HEK293 (cell line): ENCODE results near the gene MATR3.

Experiments
- GLI2 ChIP-seq: fragments of 450-650 bp; formaldehyde crosslinking; IDR thresholded peaks from 2 replicates; pipeline ENCODE4; 2017; ENCODE audit warnings: missing biosample characterization, missing genetic modification characterization, low read depth, borderline replicate concordance
- GLIS2 ChIP-seq: fragments of 450-650 bp; formaldehyde crosslinking; IDR thresholded peaks from 2 replicates; pipeline ENCODE4 v1.5.1; 2016; ENCODE audit warnings: missing biosample characterization, missing genetic modification characterization
- KLF1 ChIP-seq: fragments of 450-650 bp; formaldehyde crosslinking; IDR thresholded peaks from 2 replicates; pipeline ENCODE4 v1.5.1; 2016; ENCODE audit warnings: missing biosample characterization, missing genetic modification characterization
- MYNN ChIP-seq: fragments of 450-650 bp; formaldehyde crosslinking; IDR thresholded peaks from 2 replicates; pipeline ENCODE4 v1.5.1; 2016; ENCODE audit warnings: missing biosample characterization, missing genetic modification characterization, borderline replicate concordance
- OSR2 ChIP-seq: fragments of 450-650 bp; formaldehyde crosslinking; IDR thresholded peaks from 2 replicates; pipeline ENCODE4 v1.5.1; 2016; ENCODE audit warnings: missing biosample characterization, missing genetic modification characterization
- PRDM1 ChIP-seq: fragments of 450-650 bp; formaldehyde crosslinking; IDR thresholded peaks from 2 replicates; pipeline ENCODE4; 2016; ENCODE audit warnings: missing biosample characterization, missing genetic modification characterization
- SP3 ChIP-seq: fragments of 450-650 bp; formaldehyde crosslinking; IDR thresholded peaks from 2 replicates; pipeline ENCODE4 v1.5.1; 2016; ENCODE audit warnings: missing biosample characterization, missing genetic modification characterization
- TRIM28 ChIP-seq: IDR thresholded peaks from 2 replicates; pipeline ENCODE4 v1.6.1; 2011; ENCODE audit warnings: low read length, control low read depth, borderline replicate concordance
- WT1 ChIP-seq: fragments of 450-650 bp; formaldehyde crosslinking; IDR thresholded peaks from 2 replicates; pipeline ENCODE4 v1.5.1; 2016; ENCODE audit warnings: missing biosample characterization, missing genetic modification characterization
- YY2 ChIP-seq: fragments of 450-650 bp; formaldehyde crosslinking; IDR thresholded peaks from 2 replicates; pipeline ENCODE4 v1.5.1; 2016; ENCODE audit warnings: missing biosample characterization, missing genetic modification characterization
- ZFP41 ChIP-seq: fragments of 450-650 bp; formaldehyde crosslinking; IDR thresholded peaks from 2 replicates; pipeline ENCODE4 v1.5.1; 2016; ENCODE audit warnings: missing biosample characterization, missing genetic modification characterization, borderline replicate concordance
- ZNF121 ChIP-seq: fragments of 450-650 bp; formaldehyde crosslinking; IDR thresholded peaks from 2 replicates; pipeline ENCODE4 v1.5.1; 2016; ENCODE audit warnings: missing biosample characterization, missing genetic modification characterization
- ZNF133 ChIP-seq: fragments of 450-650 bp; formaldehyde crosslinking; IDR thresholded peaks from 2 replicates; pipeline ENCODE4 v1.5.1; 2016; ENCODE audit warnings: missing biosample characterization, missing genetic modification characterization
- ZNF2 ChIP-seq: fragments of 450-650 bp; formaldehyde crosslinking; IDR thresholded peaks from 2 replicates; pipeline ENCODE4 v1.5.1; 2016; ENCODE audit warnings: missing biosample characterization, missing genetic modification characterization
- ZNF211 ChIP-seq: fragments of 450-650 bp; formaldehyde crosslinking; IDR thresholded peaks from 2 replicates; pipeline ENCODE4 v1.5.1; 2016; ENCODE audit warnings: low read depth, missing biosample characterization, missing genetic modification characterization
- ZNF324 ChIP-seq: fragments of 450-650 bp; formaldehyde crosslinking; IDR thresholded peaks from 2 replicates; pipeline ENCODE4 v1.5.1; 2016; ENCODE audit warnings: missing biosample characterization, missing genetic modification characterization
- ZNF354C ChIP-seq: fragments of 450-650 bp; formaldehyde crosslinking; IDR thresholded peaks from 2 replicates; pipeline ENCODE4 v1.5.1; 2016; ENCODE audit warnings: missing biosample characterization, missing genetic modification characterization, low read depth, borderline replicate concordance
- ZNF366 ChIP-seq: fragments of 450-650 bp; formaldehyde crosslinking; conservative IDR thresholded peaks from 2 replicates; pipeline ENCODE4 v1.5.1; 2016; ENCODE audit warnings: missing biosample characterization, missing genetic modification characterization
- ZNF521 ChIP-seq: fragments of 450-650 bp; formaldehyde crosslinking; IDR thresholded peaks from 2 replicates; pipeline ENCODE4 v1.5.1; 2017; ENCODE audit warnings: missing biosample characterization, mild to moderate bottlenecking, missing genetic modification characterization
- ZNF580 ChIP-seq: fragments of 450-650 bp; formaldehyde crosslinking; IDR thresholded peaks from 2 replicates; pipeline ENCODE4 v1.5.1; 2016; ENCODE audit warnings: missing biosample characterization, missing genetic modification characterization
- ZNF600 ChIP-seq: fragments of 450-650 bp; formaldehyde crosslinking; IDR thresholded peaks from 2 replicates; pipeline ENCODE4 v1.5.1; 2016; ENCODE audit warnings: missing biosample characterization, missing genetic modification characterization
- ZNF624 ChIP-seq: fragments of 450-650 bp; formaldehyde crosslinking; IDR thresholded peaks from 2 replicates; pipeline ENCODE4 v1.5.1; 2017; ENCODE audit warnings: missing biosample characterization, missing genetic modification characterization
- ZNF629 ChIP-seq: fragments of 450-650 bp; formaldehyde crosslinking; IDR thresholded peaks from 2 replicates; pipeline ENCODE4 v1.5.1; 2017; ENCODE audit warnings: missing biosample characterization, missing genetic modification characterization
- ZNF664 ChIP-seq: fragments of 450-650 bp; formaldehyde crosslinking; IDR thresholded peaks from 2 replicates; pipeline ENCODE4 v1.5.1; 2016; ENCODE audit warnings: missing biosample characterization, missing genetic modification characterization
- ZNF707 ChIP-seq: fragments of 450-650 bp; formaldehyde crosslinking; IDR thresholded peaks from 2 replicates; pipeline ENCODE4 v1.5.1; 2016; ENCODE audit warnings: missing biosample characterization, missing genetic modification characterization
- ZNF747 ChIP-seq: fragments of 450-650 bp; formaldehyde crosslinking; IDR thresholded peaks from 2 replicates; pipeline ENCODE4 v1.5.1; 2016; ENCODE audit warnings: missing biosample characterization, missing genetic modification characterization
- ZSCAN23 ChIP-seq: fragments of 450-650 bp; formaldehyde crosslinking; IDR thresholded peaks from 2 replicates; pipeline ENCODE4 v1.5.1; 2016; ENCODE audit warnings: missing biosample characterization, missing genetic modification characterization
- TF ChIP-seq, protein P1 (sequence below): fragments of 450-650 bp; formaldehyde crosslinking; IDR thresholded peaks from 2 replicates; pipeline ENCODE4 v1.5.1; 2016; ENCODE audit warnings: missing biosample characterization, missing genetic modification characterization, low read depth
- TF ChIP-seq, protein P2 (sequence below): fragments of 450-650 bp; formaldehyde crosslinking; IDR thresholded peaks from 2 replicates; pipeline ENCODE4 v1.5.1; 2016; ENCODE audit warnings: missing biosample characterization, missing genetic modification characterization, borderline replicate concordance
- TF ChIP-seq, protein P3 (sequence below): fragments of 450-650 bp; formaldehyde crosslinking; IDR thresholded peaks from 2 replicates; pipeline ENCODE4 v1.5.1; 2016; ENCODE audit warnings: missing biosample characterization, missing genetic modification characterization
- TF ChIP-seq, protein P4 (sequence below): fragments of 450-650 bp; formaldehyde crosslinking; conservative IDR thresholded peaks from 2 replicates; pipeline ENCODE4 v1.5.1; 2016; ENCODE audit warnings: low read depth, missing biosample characterization, missing genetic modification characterization

The MATR3 gene

GRCh38 chr5:139296862-139297326 is 3.4 kb downstream of the MATR3 start (continued):
- TF ChIP-seq YY2 (tag by site-specific recombination) (no peak), ZNF629 (no peak), ZFP41 (no peak), ZNF324 (tag by site-specific recombination) (no peak), GLIS2 (tag by site-specific recombination) (no peak), ZNF211 (no peak), WT1 (0 out of 2 replicates have a peak, but pooled peaks have one; percentile 47), ZNF133 (tag by site-specific recombination) (no peak), SP3 (tag by site-specific recombination) (0 out of 2 replicates have a peak, but pooled peaks have one; percentile 13), ZNF747 (tag by site-specific recombination) (no peak), OSR2 (tag by site-specific recombination) (peak; percentile 85), ZNF600 (tag by site-specific recombination) (peak; percentile 99), GLI2 (tag by site-specific recombination) (no peak), ZNF624 (tag by site-specific recombination) (no peak), TRIM28 (no peak), ZNF2 (tag by site-specific recombination) (peak; percentile 21; the same call in 1 of the 2 replicates), ZNF580 (tag by site-specific recombination) (no peak), MYNN (tag by site-specific recombination) (no peak), ZNF521 (tag by site-specific recombination) (no peak), ZNF121 (peak; percentile 99), ZNF664 (peak; percentile 66; the same call in 1 of the 2 replicates), ZNF366 (peak; percentile 22; the same call in 1 of the 2 replicates), ZNF707 (no peak), ZSCAN23 (tag by site-specific recombination) (no peak), KLF1 (tag by site-specific recombination) (peak; percentile 63), PRDM1 (tag by site-specific recombination) (no peak), ZNF354C (tag by site-specific recombination) (no peak)
- TF ChIP-seq, protein P1, sequence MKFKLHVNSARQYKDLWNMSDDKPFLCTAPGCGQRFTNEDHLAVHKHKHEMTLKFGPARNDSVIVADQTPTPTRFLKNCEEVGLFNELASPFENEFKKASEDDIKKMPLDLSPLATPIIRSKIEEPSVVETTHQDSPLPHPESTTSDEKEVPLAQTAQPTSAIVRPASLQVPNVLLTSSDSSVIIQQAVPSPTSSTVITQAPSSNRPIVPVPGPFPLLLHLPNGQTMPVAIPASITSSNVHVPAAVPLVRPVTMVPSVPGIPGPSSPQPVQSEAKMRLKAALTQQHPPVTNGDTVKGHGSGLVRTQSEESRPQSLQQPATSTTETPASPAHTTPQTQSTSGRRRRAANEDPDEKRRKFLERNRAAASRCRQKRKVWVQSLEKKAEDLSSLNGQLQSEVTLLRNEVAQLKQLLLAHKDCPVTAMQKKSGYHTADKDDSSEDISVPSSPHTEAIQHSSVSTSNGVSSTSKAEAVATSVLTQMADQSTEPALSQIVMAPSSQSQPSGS (tag by site-specific recombination), result no peak
- TF ChIP-seq, protein P2, sequence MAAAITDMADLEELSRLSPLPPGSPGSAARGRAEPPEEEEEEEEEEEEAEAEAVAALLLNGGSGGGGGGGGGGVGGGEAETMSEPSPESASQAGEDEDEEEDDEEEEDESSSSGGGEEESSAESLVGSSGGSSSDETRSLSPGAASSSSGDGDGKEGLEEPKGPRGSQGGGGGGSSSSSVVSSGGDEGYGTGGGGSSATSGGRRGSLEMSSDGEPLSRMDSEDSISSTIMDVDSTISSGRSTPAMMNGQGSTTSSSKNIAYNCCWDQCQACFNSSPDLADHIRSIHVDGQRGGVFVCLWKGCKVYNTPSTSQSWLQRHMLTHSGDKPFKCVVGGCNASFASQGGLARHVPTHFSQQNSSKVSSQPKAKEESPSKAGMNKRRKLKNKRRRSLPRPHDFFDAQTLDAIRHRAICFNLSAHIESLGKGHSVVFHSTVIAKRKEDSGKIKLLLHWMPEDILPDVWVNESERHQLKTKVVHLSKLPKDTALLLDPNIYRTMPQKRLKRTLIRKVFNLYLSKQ, result no peak
- TF ChIP-seq, protein P3, sequence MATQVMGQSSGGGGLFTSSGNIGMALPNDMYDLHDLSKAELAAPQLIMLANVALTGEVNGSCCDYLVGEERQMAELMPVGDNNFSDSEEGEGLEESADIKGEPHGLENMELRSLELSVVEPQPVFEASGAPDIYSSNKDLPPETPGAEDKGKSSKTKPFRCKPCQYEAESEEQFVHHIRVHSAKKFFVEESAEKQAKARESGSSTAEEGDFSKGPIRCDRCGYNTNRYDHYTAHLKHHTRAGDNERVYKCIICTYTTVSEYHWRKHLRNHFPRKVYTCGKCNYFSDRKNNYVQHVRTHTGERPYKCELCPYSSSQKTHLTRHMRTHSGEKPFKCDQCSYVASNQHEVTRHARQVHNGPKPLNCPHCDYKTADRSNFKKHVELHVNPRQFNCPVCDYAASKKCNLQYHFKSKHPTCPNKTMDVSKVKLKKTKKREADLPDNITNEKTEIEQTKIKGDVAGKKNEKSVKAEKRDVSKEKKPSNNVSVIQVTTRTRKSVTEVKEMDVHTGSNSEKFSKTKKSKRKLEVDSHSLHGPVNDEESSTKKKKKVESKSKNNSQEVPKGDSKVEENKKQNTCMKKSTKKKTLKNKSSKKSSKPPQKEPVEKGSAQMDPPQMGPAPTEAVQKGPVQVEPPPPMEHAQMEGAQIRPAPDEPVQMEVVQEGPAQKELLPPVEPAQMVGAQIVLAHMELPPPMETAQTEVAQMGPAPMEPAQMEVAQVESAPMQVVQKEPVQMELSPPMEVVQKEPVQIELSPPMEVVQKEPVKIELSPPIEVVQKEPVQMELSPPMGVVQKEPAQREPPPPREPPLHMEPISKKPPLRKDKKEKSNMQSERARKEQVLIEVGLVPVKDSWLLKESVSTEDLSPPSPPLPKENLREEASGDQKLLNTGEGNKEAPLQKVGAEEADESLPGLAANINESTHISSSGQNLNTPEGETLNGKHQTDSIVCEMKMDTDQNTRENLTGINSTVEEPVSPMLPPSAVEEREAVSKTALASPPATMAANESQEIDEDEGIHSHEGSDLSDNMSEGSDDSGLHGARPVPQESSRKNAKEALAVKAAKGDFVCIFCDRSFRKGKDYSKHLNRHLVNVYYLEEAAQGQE (tag by site-specific recombination), result peak; percentile 64; the same call in 1 of the 2 replicates
- TF ChIP-seq, protein P4, sequence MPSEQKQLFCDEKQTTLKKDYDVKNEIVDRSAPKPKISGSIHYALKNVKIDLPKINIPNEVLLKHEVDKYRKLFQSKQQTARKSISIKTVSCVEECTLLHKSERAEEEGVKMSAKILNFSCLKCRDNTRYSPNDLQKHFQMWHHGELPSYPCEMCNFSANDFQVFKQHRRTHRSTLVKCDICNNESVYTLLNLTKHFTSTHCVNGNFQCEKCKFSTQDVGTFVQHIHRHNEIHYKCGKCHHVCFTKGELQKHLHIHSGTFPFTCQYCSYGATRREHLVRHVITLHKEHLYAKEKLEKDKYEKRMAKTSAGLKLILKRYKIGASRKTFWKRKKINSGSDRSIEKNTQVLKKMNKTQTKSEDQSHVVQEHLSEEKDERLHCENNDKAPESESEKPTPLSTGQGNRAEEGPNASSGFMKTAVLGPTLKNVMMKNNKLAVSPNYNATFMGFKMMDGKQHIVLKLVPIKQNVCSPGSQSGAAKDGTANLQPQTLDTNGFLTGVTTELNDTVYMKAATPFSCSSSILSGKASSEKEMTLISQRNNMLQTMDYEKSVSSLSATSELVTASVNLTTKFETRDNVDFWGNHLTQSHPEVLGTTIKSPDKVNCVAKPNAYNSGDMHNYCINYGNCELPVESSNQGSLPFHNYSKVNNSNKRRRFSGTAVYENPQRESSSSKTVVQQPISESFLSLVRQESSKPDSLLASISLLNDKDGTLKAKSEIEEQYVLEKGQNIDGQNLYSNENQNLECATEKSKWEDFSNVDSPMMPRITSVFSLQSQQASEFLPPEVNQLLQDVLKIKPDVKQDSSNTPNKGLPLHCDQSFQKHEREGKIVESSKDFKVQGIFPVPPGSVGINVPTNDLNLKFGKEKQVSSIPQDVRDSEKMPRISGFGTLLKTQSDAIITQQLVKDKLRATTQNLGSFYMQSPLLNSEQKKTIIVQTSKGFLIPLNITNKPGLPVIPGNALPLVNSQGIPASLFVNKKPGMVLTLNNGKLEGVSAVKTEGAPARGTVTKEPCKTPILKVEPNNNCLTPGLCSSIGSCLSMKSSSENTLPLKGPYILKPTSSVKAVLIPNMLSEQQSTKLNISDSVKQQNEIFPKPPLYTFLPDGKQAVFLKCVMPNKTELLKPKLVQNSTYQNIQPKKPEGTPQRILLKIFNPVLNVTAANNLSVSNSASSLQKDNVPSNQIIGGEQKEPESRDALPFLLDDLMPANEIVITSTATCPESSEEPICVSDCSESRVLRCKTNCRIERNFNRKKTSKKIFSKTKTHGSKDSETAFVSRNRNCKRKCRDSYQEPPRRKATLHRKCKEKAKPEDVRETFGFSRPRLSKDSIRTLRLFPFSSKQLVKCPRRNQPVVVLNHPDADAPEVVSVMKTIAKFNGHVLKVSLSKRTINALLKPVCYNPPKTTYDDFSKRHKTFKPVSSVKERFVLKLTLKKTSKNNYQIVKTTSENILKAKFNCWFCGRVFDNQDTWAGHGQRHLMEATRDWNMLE (tag by site-specific recombination), result no peak
